Measurements from ENCODE around the gene DYRK1A. TPM values are rescaled to one million over a fixed set of nuclear protein-coding genes. Genes with fewer than 3 reads are reported as not detected.
"Not testable (repeated sequence)": the region's sequence is repeated elsewhere in the genome, so short reads cannot be mapped to it uniquely, and the experiment has no call there.

Gene DYRK1A
- total RNA-seq, 1 donor from 2014 or later, result 108 TPM

DNA sequence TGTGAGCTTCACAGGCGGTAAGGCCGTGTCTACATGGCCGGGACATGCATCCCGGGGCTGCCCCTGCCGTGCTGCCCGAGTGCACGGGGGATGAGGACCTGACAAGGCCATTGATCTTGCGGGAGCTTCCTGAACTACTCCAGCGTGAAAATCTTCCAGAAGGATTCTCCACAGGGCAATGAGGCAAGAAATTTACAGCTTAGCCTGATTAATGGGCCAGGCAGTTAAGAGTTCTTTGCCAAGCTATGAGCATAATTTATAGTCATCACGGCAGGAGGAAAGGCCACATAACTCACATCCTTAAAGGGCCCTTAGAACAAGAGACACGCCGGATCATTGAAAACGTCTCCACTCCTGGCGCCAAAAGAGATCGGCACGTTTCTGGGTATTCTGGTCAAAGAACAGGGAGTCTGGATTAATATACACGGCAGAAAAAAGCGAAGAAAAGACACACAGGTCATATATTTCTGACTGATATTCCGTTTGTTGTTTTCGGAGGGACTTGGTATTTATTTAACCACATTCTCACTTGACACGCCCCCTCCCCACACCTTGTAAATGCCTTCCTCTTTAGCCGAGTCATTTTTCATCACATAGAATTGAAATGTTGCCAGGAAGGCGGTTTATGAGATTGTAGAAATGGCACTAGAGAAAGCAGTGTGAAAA, 180.5 kb downstream of the DYRK1A start:
- Mint-ChIP-seq H3K4me1 (peaks cover 10% of the 10 kb centered on the region), H3K27ac (no peak overlapping the region), H3K9me3 (peaks cover 4% of the 10 kb centered on the region), H3K27me3 (ENCODE audit: insufficient read depth, low read depth) (peaks cover 5% of the 10 kb centered on the region), H3K36me3 (no peaks in the 10 kb centered on the region), H3K4me3 (no peak overlapping the region)
- Histone ChIP-seq H3F3A (ENCODE audit: low read depth) (no peaks in the 10 kb centered on the region), H3K4me1 (no peaks in the 10 kb centered on the region), H3K9me3 (ENCODE audit: low read depth) (no peaks in the 10 kb centered on the region), H2AFZ (replicated peaks) (no peak overlapping the region), H3K27me3 (no peaks in the 10 kb centered on the region), H3K9ac (no peak overlapping the region), H3K79me2 (ENCODE audit: low read depth) (no peaks in the 10 kb centered on the region), H3K4me3 (no peak overlapping the region), H3K27ac (no peak overlapping the region), H3K36me3 (no peaks in the 10 kb centered on the region), H4K20me1 (ENCODE audit: low read depth) (no peaks in the 10 kb centered on the region), H3K4me2 (no peak overlapping the region)
- TF ChIP-seq EZH2phosphoT487 (IDR thresholded peaks at IDR 0.05) (no peak), EZH2 (IDR thresholded peaks at IDR 0.05) (no peak)
- TF ChIP-seq, protein P1, sequence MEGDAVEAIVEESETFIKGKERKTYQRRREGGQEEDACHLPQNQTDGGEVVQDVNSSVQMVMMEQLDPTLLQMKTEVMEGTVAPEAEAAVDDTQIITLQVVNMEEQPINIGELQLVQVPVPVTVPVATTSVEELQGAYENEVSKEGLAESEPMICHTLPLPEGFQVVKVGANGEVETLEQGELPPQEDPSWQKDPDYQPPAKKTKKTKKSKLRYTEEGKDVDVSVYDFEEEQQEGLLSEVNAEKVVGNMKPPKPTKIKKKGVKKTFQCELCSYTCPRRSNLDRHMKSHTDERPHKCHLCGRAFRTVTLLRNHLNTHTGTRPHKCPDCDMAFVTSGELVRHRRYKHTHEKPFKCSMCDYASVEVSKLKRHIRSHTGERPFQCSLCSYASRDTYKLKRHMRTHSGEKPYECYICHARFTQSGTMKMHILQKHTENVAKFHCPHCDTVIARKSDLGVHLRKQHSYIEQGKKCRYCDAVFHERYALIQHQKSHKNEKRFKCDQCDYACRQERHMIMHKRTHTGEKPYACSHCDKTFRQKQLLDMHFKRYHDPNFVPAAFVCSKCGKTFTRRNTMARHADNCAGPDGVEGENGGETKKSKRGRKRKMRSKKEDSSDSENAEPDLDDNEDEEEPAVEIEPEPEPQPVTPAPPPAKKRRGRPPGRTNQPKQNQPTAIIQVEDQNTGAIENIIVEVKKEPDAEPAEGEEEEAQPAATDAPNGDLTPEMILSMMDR (IDR thresholded peaks at IDR 0.05), result no peak
- no peak for DNase-seq (ENCODE audit: low spot score)

DNA sequence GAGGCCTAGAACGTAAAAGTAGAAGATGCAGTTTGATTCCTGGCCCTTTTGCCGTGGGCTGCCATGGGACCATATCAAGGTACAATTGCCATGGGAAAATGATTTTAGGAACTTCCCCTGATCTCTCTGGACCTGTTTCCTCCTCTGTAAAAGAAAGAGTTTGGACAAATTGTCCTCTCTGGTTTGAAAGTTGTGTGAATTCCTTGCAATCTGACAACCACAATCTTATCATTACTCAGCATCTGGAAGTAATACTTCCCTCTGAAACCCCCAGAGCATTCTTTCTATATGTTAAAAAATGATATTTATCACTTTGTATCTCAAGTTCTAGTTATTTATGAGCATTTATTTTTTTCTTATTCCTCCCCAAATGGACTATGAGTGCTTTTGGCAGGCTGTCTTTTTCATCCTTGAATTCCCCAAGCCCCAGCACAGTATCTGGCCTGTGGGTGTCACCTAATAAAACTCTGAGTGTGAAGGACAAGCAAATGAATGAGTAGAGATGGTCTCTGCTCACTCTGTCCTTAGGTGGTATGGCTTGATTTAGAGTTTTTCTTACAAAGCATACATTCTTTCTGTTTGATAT, 181.1 kb downstream of the DYRK1A start:
- Histone ChIP-seq H3K4me3 (no peak overlapping the region), H3K79me2 (ENCODE audit: low read depth) (no peaks in the 10 kb centered on the region), H3K9ac (no peak overlapping the region), H3K36me3 (no peaks in the 10 kb centered on the region), H3K27me3 (no peaks in the 10 kb centered on the region), H3K4me1 (no peaks in the 10 kb centered on the region), H3K9me3 (ENCODE audit: low read depth) (no peaks in the 10 kb centered on the region), H3K27ac (no peak overlapping the region), H2AFZ (replicated peaks) (no peak overlapping the region), H3F3A (ENCODE audit: low read depth) (no peaks in the 10 kb centered on the region), H4K20me1 (ENCODE audit: low read depth) (no peaks in the 10 kb centered on the region), H3K4me2 (no peak overlapping the region)
- no peak for DNase-seq (ENCODE audit: low spot score)
- TF ChIP-seq, protein P1 (IDR thresholded peaks at IDR 0.05), result no peak
- TF ChIP-seq EZH2phosphoT487 (IDR thresholded peaks at IDR 0.05) (no peak), EZH2 (IDR thresholded peaks at IDR 0.05) (no peak)
- no peaks in the 10 kb centered on the region for H3K9me3 Mint-ChIP-seq
- no peak overlapping the region for H3K4me3 Mint-ChIP-seq
- H3K27ac Mint-ChIP-seq, result no peak overlapping the region
- no peaks in the 10 kb centered on the region for H3K36me3 Mint-ChIP-seq
- peaks cover 6% of the 10 kb centered on the region for H3K27me3 Mint-ChIP-seq (ENCODE audit: insufficient read depth, low read depth)
- peaks cover 11% of the 10 kb centered on the region for H3K4me1 Mint-ChIP-seq

DNA sequence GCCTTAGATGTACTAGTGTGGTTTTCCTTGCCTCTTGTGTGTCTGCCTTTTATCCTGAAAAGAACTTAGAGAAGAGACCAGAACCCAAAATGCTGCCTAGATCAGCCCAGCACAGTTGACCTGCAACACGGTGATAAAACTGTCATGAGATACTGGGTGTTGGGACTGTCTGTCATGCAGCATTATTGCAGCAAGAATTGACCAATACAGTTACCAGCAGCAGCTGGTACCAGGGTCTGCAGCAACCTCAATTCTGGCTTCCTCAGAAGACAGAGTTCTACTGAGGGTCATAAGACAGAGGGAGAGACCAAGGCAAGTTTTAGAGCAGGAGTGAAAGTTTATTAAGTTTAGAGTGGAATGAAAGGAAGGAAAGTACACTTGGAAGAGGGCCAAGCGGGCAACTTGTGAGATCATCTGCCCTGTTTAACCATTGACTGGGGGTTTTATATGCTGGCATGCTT, 182.0 kb downstream of the DYRK1A start:
- no peak overlapping the region for H3K4me3 Mint-ChIP-seq
- H3K4me2 ChIP-seq, result no peak overlapping the region
- H3K27ac ChIP-seq, result no peak overlapping the region
- no peak for DNase-seq (ENCODE audit: low spot score)
- H3K9ac ChIP-seq, result no peak overlapping the region
- H3K27ac Mint-ChIP-seq, result no peak overlapping the region
- H3K4me1 ChIP-seq, result no peaks in the 10 kb centered on the region
- H3K9me3 ChIP-seq (ENCODE audit: low read depth), result no peaks in the 10 kb centered on the region
- no peaks in the 10 kb centered on the region for H3K79me2 ChIP-seq (ENCODE audit: low read depth)
- TF ChIP-seq EZH2phosphoT487 (IDR thresholded peaks at IDR 0.05) (no peak), EZH2 (IDR thresholded peaks at IDR 0.05) (no peak)
- TF ChIP-seq, protein P1 (IDR thresholded peaks at IDR 0.05), result no peak
- H3F3A ChIP-seq (ENCODE audit: low read depth), result no peaks in the 10 kb centered on the region
- H3K9me3 Mint-ChIP-seq, result no peaks in the 10 kb centered on the region
- peaks cover 20% of the 10 kb centered on the region for H3K4me1 Mint-ChIP-seq
- H2AFZ ChIP-seq (replicated peaks), result peak overlapping the region; percentile 26
- no peaks in the 10 kb centered on the region for H3K36me3 ChIP-seq
- no peaks in the 10 kb centered on the region for H3K27me3 ChIP-seq
- H3K4me3 ChIP-seq, result no peak overlapping the region
- H3K36me3 Mint-ChIP-seq, result no peaks in the 10 kb centered on the region
- H3K27me3 Mint-ChIP-seq (ENCODE audit: insufficient read depth, low read depth), result peaks cover 7% of the 10 kb centered on the region
- no peaks in the 10 kb centered on the region for H4K20me1 ChIP-seq (ENCODE audit: low read depth)

DNA sequence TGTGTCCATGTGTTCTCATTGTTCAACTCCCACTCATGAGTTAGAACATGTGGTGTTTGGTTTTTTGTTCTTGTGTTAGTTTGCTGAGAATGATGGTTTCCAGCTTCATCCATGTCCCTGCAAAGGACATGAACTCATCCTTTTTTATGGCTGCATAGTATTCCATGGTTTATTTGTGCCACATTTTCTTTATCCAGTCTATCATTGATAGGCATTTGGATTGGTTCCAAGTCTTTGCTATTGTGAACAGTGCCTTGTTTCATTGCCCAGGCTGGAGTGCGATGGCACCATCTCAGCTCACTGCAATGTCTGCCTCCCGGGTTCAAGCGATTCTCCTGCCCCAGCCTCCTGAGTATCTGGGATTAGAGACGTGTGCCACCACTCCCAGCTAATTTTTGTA, 183.2 kb downstream of the DYRK1A start:
- not testable (repeated sequence) for H3K9ac ChIP-seq; H2AFZ ChIP-seq (replicated peaks); H3K4me3 ChIP-seq; H3K27ac ChIP-seq; H3F3A ChIP-seq (ENCODE audit: low read depth); H3K27me3 Mint-ChIP-seq (ENCODE audit: insufficient read depth, low read depth); H3K27ac Mint-ChIP-seq; H3K27me3 ChIP-seq; H3K9me3 Mint-ChIP-seq; H3K79me2 ChIP-seq (ENCODE audit: low read depth); H3K36me3 ChIP-seq; H3K9me3 ChIP-seq (ENCODE audit: low read depth); DNase-seq (ENCODE audit: low spot score); H3K4me2 ChIP-seq; H3K4me1 ChIP-seq; H3K4me3 Mint-ChIP-seq; H3K36me3 Mint-ChIP-seq; H4K20me1 ChIP-seq (ENCODE audit: low read depth)
- peaks cover 22% of the 10 kb centered on the region for H3K4me1 Mint-ChIP-seq

Data from neural progenitor cell (in vitro differentiated cells).